Esophagus muscularis mucosa (tissue), 4 donors: Measurements from ENCODE around the gene KIF26B. TPM values are rescaled to one million over a fixed set of nuclear protein-coding genes. Genes with fewer than 3 reads are reported as not detected.

Source experiments
- DNase-seq: peaks from one replicate; pipeline ENCODE4 v3.0.0-alpha.2; 2017; ENCODE audit errors: extremely low spot score
- H3K27ac ChIP-seq, 4 donors: fragments of 200-600 bp; sonication (generic); replicated peaks in 1 of 4; 1 replicate in 3 of 4; 2 replicates in 1 of 4; pipeline ENCODE4 v1.5.1; 2016 to 2019; ENCODE audit warnings: mild to moderate bottlenecking in 1 of 4
- H3K27me3 ChIP-seq, 4 donors: fragments of 200-600 bp; sonication (generic); one replicate each; pipeline versions ENCODE4 v1.5.1 to v1.6.0; 2016 to 2019
- H3K36me3 ChIP-seq, 4 donors: fragments of 200-600 bp; sonication (generic); one replicate each; pipeline ENCODE4 v1.5.1; 2016 to 2019
- H3K4me1 ChIP-seq, 4 donors: fragments of 200-600 bp; sonication (generic); one replicate each; pipeline ENCODE4 v1.5.1; 2016 to 2019
- H3K4me3 ChIP-seq, 4 donors: fragments of 200-600 bp; sonication (generic); 1 replicate in 2 of 4; 2 replicates in 2 of 4; pipeline ENCODE4 v1.5.1; 2016 to 2019; ENCODE audit warnings: mild to moderate bottlenecking in 4 of 4, moderate library complexity in 1 of 4
- H3K9me3 ChIP-seq, 4 donors: fragments of 200-600 bp; sonication (generic); 1 replicate in 3 of 4; 2 replicates in 1 of 4; pipeline ENCODE4 v1.5.1; 2016 to 2019
- CTCF ChIP-seq, 3 experiments: fragments of 200-600 bp in 2 of 3; fragments of 450-650 bp in 1 of 3; sonication (generic) in 2 of 3; IDR thresholded peaks; one replicate each; pipeline ENCODE4 v1.5.1; 2017 to 2019; ENCODE audit warnings: antibody characterized with exemption in 3 of 3, mild to moderate bottlenecking in 2 of 3, moderate library complexity in 1 of 3
- EP300 ChIP-seq: sonication (generic); formaldehyde crosslinking; IDR thresholded peaks from one replicate; pipeline ENCODE4 v1.6.1; 2017; ENCODE audit warnings: antibody characterized with exemption
- POLR2A ChIP-seq: fragments of 450-650 bp; IDR thresholded peaks from one replicate; pipeline ENCODE4 v1.6.1; 2017; ENCODE audit warnings: antibody characterized with exemption, moderate library complexity, mild to moderate bottlenecking, low read depth
- POLR2AphosphoS5 ChIP-seq, 2 donors: sonication (generic); formaldehyde crosslinking; IDR thresholded peaks; one replicate each; pipeline ENCODE4 v1.6.1; 2017; ENCODE audit warnings: antibody characterized with exemption in 2 of 2
- WGBS: methylation state at CpG from one replicate; pipeline ENCODE4 v1.1.5; 2018; 5-methylcytosine and 5-hydroxymethylcytosine counted together
- intact Hi-C: fragments of 100-400 bp; cut with DNase I; formaldehyde crosslinking; loops from one replicate; pipeline ENCODE4 v1.15.1; 2023
- total RNA-seq, 4 donors: library from RNA; depleted of rRNA; stranded (reverse); fragments of >200 nt; gene quantifications; one replicate each; pipeline versions ENCODE4 v1.1.0 to v1.2.1, GENCODE V29; 2016

The KIF26B gene
- total RNA-seq, 4 donors from 2014 or later = 0.13 to 3.7 (median 1.3) TPM

GRCh38 chr1:245434280-245434679 is 279.5 kb downstream of the KIF26B start:
- H3K36me3 ChIP-seq = no peaks in the 10 kb centered on the region
- no peaks in the 10 kb centered on the region for H3K4me1 ChIP-seq
- WGBS = 100% methylated on average over 1 of the region's 1 CpG
- DNase-seq = no peak
- H3K4me3 ChIP-seq = no peak overlapping the region
- intact Hi-C loops = no loop called here
- H3K27me3 ChIP-seq = peaks cover 0 to 4% (median 0%) of the 10 kb centered on the region in 4 donors
- no peaks in the 10 kb centered on the region for H3K9me3 ChIP-seq
- no peak for TF ChIP-seq CTCF (IDR thresholded peaks at IDR 0.05)
- no peak for TF ChIP-seq POLR2AphosphoS5 (IDR thresholded peaks at IDR 0.05)
- no peak for TF ChIP-seq EP300
- no peak for TF ChIP-seq POLR2A
- no peak overlapping the region for H3K27ac ChIP-seq

- H3K9me3 ChIP-seq = no peaks in the 10 kb centered on the region
- TF ChIP-seq EP300 = no peak
- no peak for TF ChIP-seq CTCF (IDR thresholded peaks at IDR 0.05)
- TF ChIP-seq POLR2AphosphoS5 (IDR thresholded peaks at IDR 0.05) = no peak
- TF ChIP-seq POLR2A = no peak
- no peak overlapping the region for H3K27ac ChIP-seq
- intact Hi-C loops = no loop called here
- H3K36me3 ChIP-seq = no peaks in the 10 kb centered on the region
- 96% methylated on average over 4 of the region's 4 CpGs for WGBS
- peaks cover 0 to 4% (median 0%) of the 10 kb centered on the region in 4 donors for H3K27me3 ChIP-seq
- no peak for DNase-seq
- no peak overlapping the region for H3K4me3 ChIP-seq
- no peaks in the 10 kb centered on the region for H3K4me1 ChIP-seq
These were observed 281.6 kb downstream of the KIF26B start for GRCh38 chr1:245436407-245436806.

GRCh38 chr1:245437369-245438062 is 282.7 kb downstream of the KIF26B start:
- intact Hi-C loops = no loop called here
- WGBS = 64% methylated on average over 6 of the region's 6 CpGs

GRCh38 chr1:245440922-245441321 is 286.1 kb downstream of the KIF26B start:
- no peak overlapping the region for H3K27ac ChIP-seq
- H3K9me3 ChIP-seq = no peaks in the 10 kb centered on the region
- TF ChIP-seq EP300 = no peak
- TF ChIP-seq POLR2AphosphoS5 (IDR thresholded peaks at IDR 0.05) = no peak
- TF ChIP-seq POLR2A = no peak
- no peak for TF ChIP-seq CTCF (IDR thresholded peaks at IDR 0.05)
- peaks cover 0 to 4% (median 0%) of the 10 kb centered on the region in 4 donors for H3K27me3 ChIP-seq
- no peak overlapping the region for H3K4me3 ChIP-seq
- H3K4me1 ChIP-seq = no peaks in the 10 kb centered on the region
- intact Hi-C loops = no loop called here
- H3K36me3 ChIP-seq = no peaks in the 10 kb centered on the region
- 59% methylated on average over 7 of the region's 7 CpGs for WGBS
- DNase-seq = no peak

More at GRCh38 chr1:245437369-245438062, 282.7 kb downstream of the KIF26B start:
- no peak for DNase-seq
- TF ChIP-seq POLR2AphosphoS5 (IDR thresholded peaks at IDR 0.05) (no peak), CTCF (IDR thresholded peaks at IDR 0.05) (no peak), POLR2A (no peak), EP300 (no peak)
- no peaks in the 10 kb centered on the region for H3K36me3 ChIP-seq
- peaks cover 0 to 4% (median 0%) of the 10 kb centered on the region in 4 donors for H3K27me3 ChIP-seq
- H3K4me1 ChIP-seq = no peaks in the 10 kb centered on the region
- H3K27ac ChIP-seq = no peak overlapping the region
- no peaks in the 10 kb centered on the region for H3K9me3 ChIP-seq
- H3K4me3 ChIP-seq = no peak overlapping the region
